Stimulated activated naive CD8-positive, alpha-beta T cell treated with anti-CD3 and anti-CD28 coated beads, Interleukin-15, Interleukin-2, amounts not matched to agents 100 U/mL and 50 U/mL, for 24 hours (primary cell): Measurements from ENCODE around the gene DDI1.
"Not testable (repeated sequence)": the region's sequence is repeated elsewhere in the genome, so short reads cannot be mapped to it uniquely, and the experiment has no call there.

ENCODE experiments used
- ATAC-seq: fragments of 150-1000 bp; cut with Tn5 transposase; one replicate; pipeline ENCODE4 v1.10.0; 2021
- DNase-seq: peaks from one replicate; pipeline ENCODE4 v3.0.0; 2021

DDI1 gene

DNA sequence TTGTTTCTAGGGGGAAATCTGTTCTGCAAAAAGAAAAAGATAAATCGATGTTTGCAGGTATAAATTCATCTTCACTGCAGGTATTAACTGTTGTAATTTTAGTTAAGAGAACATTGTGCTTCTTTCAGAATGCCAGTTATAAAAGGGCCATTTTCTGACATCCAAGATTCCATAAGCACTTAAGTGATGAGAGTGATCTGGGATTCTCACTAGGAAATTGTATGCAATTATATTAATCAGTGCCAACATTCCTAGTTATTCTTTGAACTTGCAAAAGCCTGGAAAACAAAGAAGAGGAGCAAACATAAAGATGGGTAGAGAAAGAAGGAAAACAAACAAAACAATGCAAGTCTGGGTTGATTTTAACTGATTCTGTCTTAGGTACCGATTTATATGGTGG lies 5.4 kb downstream of the DDI1 start:
- DNase-seq, result no peak
- no peak for ATAC-seq

DNA sequence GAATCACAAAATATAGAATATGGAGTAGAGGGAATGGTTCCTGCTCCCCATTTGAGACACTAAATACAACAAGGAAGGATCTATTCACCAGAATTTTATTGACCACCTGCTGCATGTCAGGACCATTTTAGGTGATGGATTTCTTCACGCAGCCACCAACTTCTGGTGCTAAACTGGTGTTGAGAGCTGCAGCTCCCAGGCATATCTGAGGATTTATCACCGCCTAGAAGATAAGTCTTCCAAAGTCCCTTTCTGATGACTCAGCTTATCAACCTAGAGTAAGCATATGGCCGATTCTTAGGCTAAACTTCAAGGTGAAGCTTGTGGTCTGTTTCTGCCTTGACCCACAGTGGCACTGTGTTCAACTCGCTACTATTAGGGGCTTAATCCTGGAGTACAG lies 6.7 kb downstream of the DDI1 start:
- ATAC-seq (no peak), DNase-seq (no peak)

GRCh38 chr11:104043678-104044239 lies 7.3 kb downstream of the DDI1 start:
- DNase-seq (no peak), ATAC-seq (no peak)

- DNase-seq (no peak), ATAC-seq (no peak)
These were observed 9.9 kb downstream of the DDI1 start for GRCh38 chr11:104046331-104046730.

DNA sequence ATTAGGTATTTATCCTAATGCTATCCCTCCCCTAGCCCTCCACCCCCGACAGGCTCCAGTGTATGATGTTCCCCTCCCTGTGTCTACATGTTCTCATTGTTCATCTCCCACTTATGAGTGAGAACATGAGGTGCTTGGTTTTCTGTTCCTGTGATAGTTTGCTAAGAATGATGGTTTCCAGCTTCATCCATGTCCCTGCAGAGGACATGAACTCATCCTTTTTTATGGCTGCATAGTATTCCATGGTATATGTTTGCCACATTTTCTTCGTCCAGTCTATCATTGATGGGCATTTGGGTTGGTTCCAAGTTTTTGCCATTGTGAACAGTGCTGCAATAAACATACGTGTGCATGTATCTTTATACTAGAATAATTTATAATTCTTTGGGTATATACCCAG lies 10.4 kb downstream of the DDI1 start:
- ATAC-seq, result not testable (repeated sequence)

DNA sequence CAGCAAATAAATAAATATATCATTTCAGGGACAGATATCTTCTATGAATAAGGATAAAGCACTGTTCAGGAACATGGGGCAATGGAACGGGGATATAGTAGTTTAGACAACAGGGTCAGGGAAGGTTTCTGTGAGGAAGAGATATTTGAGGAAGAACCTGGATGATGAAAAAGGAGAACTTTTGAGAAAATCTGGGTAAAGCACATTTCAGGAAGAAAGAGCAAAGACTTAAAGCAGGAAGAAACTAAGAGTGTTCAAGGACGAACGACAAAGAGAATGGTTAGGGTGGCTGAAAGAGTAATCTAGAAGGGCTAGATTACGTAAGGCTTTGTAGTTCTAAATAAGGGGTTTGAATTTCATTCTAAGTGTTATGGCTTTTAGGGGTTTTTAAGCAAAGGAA lies 12.7 kb downstream of the DDI1 start:
- no peak for ATAC-seq
- DNase-seq, result no peak

More for the DNA sequence above, 10.4 kb downstream of the DDI1 start:
- DNase-seq, result not testable (repeated sequence)

GRCh38 chr11:104051778-104052177 lies 15.3 kb downstream of the DDI1 start:
- no peak for ATAC-seq

GRCh38 chr11:104053743-104054478 lies 17.5 kb downstream of the DDI1 start:
- ATAC-seq (no peak), DNase-seq (no peak)

More at GRCh38 chr11:104051778-104052177, 15.3 kb downstream of the DDI1 start:
- no peak for DNase-seq

- ATAC-seq (no peak), DNase-seq (no peak)
These were observed 18.6 kb downstream of the DDI1 start for GRCh38 chr11:104054911-104055529.

DNA sequence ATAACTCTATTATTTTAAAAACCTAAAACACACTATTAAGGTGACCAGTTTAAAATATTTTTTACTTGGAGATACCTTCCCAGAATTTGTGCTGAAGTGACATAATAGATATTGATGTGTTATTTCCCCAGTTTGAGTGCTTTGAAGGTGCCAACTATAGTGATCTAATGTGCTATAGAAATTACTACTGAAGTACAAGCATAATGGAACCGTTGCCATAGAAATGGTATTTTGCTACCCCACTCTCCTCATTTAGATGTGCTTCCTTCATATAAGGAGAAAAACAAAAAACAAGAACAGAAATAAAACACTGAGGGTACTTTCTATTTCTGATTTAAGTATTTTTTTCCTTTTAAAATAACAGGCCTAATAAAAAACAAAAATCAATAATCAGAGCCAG lies 19.2 kb downstream of the DDI1 start:
- no peak for DNase-seq
- ATAC-seq, result no peak

DNA sequence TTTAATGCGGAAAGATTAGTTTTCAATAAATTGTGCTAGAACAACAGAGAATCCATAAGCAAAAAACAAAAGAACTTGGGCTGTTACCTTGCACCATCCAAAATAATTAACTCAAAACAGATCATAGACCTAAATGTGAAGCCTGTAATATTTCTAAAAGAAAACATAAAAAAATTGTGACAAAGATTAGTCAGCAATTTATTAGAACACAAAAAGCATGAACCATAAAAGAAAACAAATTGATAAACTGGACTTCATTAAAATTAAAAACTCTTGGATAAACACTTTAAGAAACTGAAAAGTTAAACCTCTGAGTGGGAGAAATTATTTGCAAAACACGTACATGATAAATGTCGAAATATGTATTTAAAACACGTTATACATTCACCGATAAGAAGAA lies 21.5 kb downstream of the DDI1 start:
- ATAC-seq (no peak), DNase-seq (no peak)

GRCh38 chr11:104058680-104059079 lies 22.2 kb downstream of the DDI1 start:
- ATAC-seq (no peak), DNase-seq (no peak)

- ATAC-seq (no peak), DNase-seq (no peak)
These were observed 23.8 kb downstream of the DDI1 start for GRCh38 chr11:104060004-104060794.

DNA sequence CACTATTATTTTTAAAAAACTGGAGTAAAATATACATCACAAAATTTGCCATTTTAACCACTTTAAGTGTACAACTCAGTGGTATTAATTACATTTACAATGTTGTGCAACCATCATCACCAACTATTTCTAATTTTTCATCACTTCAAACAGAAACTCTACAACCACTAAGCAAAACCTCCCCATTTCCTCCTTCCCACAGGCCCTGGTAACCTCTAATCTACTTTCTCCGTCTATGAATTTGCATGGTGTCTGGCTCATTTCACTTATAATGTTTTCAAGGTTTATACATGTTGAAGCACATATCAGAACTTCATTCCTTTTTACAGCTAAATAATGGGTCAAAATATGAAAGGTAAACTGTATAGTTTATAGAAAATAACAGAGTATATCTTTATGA lies 24.4 kb downstream of the DDI1 start:
- DNase-seq, result no peak
- ATAC-seq, result no peak

DNA sequence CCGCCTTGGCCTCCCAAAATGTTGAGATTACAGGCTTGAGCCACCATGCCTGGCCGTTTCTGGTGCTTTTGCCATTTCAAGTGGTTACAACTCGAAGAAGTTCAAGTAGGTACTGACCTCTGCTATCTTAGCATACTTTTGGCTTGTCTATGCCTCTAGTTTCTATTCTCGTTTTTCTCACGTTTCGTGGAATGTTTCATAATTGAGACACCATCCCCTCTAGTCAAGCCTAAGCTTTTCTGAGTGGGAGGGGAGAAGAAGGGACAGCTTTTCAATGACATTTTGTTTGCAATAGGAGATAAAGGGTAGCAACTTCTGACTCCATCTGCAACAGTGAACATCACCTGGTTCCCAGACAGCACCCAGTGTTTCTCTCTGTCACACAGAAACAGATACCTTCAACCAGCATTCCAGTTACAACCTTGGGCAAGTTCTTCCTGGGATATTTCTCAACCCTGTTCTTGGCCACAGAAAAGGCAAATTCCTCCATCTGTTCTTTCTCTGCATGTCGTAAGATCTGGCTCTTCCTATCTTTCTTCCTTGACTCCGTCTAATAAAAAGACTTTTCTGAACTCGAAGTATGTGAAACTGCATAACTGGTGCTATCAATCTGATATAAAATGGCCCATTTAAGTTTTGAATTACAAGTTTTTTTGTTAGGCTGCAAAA lies 25.5 kb downstream of the DDI1 start:
- ATAC-seq, result no peak
- no peak for DNase-seq

- DNase-seq (no peak), ATAC-seq (no peak)
These were observed 27.7 kb downstream of the DDI1 start for GRCh38 chr11:104064034-104064630.

DNA sequence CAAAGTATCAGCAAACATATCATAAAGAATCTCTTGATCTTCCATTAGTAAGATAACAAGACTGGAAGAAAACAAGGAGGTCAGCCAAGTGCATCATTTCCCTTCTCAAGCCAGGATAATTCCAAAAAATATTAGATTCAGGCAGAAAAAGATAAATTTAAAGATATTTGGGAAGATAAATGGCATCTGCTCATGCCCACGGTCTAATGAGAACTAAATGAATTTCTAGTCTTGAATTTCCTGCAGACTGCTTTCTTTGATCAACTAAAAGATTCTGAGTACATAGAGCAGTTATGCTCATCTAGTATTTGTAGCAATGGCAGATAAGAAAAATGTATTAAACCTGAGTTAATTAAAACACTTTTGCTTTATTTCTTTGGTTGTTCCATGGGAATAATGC lies 31.1 kb downstream of the DDI1 start:
- DNase-seq (no peak), ATAC-seq (no peak)

DNA sequence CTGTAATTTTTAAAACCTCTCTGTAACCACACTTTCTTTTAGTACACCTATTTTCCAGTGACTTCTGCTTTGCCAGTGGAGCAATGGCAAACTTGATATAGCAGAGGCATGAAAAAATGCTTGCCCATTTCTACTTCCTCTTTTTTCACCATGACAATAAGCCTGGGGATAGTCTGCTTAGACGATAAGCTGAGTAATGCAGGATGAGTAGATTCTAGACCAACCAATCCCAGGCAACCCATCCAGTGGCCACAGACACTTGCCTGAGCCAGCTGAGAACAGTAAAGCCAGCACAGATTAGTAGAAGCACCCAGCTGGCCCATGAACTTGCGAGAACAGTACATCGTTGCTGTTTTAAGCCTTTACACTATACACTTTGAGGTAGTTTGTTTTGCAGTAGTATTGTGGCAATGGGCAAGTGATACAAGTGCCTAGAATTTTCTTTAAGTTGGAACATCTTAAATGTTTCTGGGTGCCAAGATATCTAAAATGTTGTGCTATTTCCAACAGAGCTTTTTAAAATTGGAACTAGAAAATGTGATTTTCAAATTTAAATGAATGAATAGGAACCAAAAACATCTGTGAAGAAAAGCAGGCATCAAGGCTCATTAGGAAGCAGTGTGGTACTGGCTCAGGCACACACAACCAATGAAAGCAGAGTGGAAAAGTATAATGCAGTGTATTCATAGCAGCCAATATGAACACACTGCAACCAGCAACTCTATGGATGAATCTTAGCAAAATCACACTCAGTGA lies 37.7 kb downstream of the DDI1 start:
- DNase-seq (no peak), ATAC-seq (no peak)

DNA sequence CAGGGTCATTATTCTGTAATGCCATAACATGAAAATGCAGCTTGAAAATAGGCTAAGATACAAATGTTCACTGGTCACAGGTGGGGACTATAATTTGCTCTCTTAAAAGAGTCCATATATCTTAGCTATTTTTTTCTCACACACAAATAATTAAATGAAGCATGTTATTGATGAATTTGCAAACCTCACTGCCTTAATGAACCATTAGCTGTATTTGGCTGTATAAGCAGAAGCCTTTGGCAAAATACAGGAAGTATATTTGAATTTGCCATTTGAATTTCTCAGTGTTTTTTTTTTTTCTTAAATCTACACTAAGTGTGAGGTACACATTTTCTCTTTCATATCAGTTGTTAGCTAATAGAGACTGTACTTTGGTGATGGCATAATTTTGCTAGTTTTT lies 38.7 kb downstream of the DDI1 start:
- no peak for ATAC-seq
- no peak for DNase-seq

DNA sequence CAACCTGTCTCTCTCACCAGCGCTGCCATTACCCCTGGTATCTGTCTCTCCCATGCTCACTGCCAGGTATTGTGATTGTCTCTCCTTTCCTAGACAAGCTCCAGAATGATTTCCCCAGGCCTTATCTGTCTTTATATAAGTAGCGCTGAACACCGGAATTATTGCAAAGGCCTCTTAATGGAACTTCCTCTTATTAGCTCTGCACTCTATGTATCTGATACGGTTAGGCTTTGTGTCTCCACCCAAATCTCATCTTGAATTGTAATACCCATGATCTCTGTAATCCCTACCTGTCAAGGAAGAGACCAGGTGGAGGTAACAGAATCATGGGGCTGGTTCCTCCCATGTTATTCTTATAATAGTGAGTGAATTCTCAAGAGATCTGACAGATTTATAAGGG lies 39.3 kb downstream of the DDI1 start:
- no peak for ATAC-seq
- no peak for DNase-seq

DNA sequence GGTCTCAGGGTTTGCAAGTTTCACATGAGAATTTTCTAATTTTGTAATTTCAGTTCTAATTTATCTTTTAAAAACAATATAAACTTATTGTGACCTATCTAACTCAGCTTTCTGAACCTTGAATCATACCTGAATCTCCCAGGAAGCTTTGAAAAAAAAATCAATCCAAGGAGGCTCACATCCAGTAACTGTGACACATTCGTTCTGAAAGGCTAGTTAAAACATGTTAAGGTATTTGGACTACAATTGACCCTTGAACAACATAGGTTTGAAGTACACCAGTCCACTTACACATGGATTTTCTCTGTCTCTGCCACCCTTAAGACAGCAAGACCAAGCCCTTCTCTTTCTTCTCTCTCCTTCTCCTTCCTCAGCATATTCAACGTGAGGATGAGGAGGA lies 40.0 kb downstream of the DDI1 start:
- ATAC-seq (no peak), DNase-seq (no peak)
